Fibroblast of pulmonary artery (primary cell): Measurements from ENCODE around the gene EMP1.

Source experiments
- DNase-seq: peaks from one replicate; pipeline ENCODE4 v3.0.0-alpha.2; 2010; ENCODE audit warnings: low read depth
- H3K4me3 ChIP-seq: replicated peaks from 2 replicates; pipeline ENCODE4 v1.5.1; 2011; ENCODE audit warnings: low read depth, mild to moderate bottlenecking, control low read depth, low read length, moderate library complexity
- TF ChIP-seq, protein P1 (sequence below): IDR thresholded peaks from 2 replicates; pipeline ENCODE4 v1.5.1; 2011; ENCODE audit warnings: mild to moderate bottlenecking, control low read depth, low read length, inconsistent platforms; ENCODE audit errors: missing control alignments

The EMP1 gene

GRCh38 chr12:13268581-13268980, 72.1 kb downstream of the EMP1 start:
- TF ChIP-seq, protein P1, sequence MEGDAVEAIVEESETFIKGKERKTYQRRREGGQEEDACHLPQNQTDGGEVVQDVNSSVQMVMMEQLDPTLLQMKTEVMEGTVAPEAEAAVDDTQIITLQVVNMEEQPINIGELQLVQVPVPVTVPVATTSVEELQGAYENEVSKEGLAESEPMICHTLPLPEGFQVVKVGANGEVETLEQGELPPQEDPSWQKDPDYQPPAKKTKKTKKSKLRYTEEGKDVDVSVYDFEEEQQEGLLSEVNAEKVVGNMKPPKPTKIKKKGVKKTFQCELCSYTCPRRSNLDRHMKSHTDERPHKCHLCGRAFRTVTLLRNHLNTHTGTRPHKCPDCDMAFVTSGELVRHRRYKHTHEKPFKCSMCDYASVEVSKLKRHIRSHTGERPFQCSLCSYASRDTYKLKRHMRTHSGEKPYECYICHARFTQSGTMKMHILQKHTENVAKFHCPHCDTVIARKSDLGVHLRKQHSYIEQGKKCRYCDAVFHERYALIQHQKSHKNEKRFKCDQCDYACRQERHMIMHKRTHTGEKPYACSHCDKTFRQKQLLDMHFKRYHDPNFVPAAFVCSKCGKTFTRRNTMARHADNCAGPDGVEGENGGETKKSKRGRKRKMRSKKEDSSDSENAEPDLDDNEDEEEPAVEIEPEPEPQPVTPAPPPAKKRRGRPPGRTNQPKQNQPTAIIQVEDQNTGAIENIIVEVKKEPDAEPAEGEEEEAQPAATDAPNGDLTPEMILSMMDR = no peak
- H3K4me3 ChIP-seq = no peak overlapping the region
- DNase-seq = no peak
